RWPE2 (cell line): ENCODE results near the gene HECTD3.

Experiments
- ATAC-seq: fragments of 200-7000 bp; cut with Tn5 transposase; 3 replicates; pipeline ENCODE4 v1.9.1; 2021; ENCODE audit warnings: low read depth
- DNase-seq: peaks from one replicate; pipeline ENCODE4 v3.0.0-alpha.2; 2020; ENCODE audit warnings: low spot score
- H3K27ac ChIP-seq: fragments of 450-650 bp; 2 replicates; pipeline ENCODE4 v1.5.1; 2017; ENCODE audit warnings: mild to moderate bottlenecking; ENCODE audit not compliant: poor library complexity, severe bottlenecking
- H3K27me3 ChIP-seq: fragments of 250-450 bp; sonication (Bioruptor Pico); 2 replicates; pipeline ENCODE4 v1.5.1; 2021; ENCODE audit warnings: mild to moderate bottlenecking, moderate library complexity; ENCODE audit not compliant: insufficient read depth, poor library complexity, severe bottlenecking
- H3K36me3 ChIP-seq: fragments of 250-450 bp; sonication (Bioruptor Pico); 2 replicates; pipeline ENCODE4 v1.5.1; 2020; ENCODE audit warnings: low read depth, mild to moderate bottlenecking, moderate library complexity
- H3K4me1 ChIP-seq: fragments of 250-450 bp; sonication (Bioruptor Pico); 2 replicates; pipeline ENCODE4 v1.5.1; 2021; ENCODE audit warnings: mild to moderate bottlenecking, moderate library complexity; ENCODE audit not compliant: insufficient read depth, poor library complexity, severe bottlenecking
- H3K4me3 ChIP-seq: fragments of 250-450 bp; sonication (Bioruptor Pico); 2 replicates; pipeline ENCODE4 v1.5.1; 2021; ENCODE audit warnings: mild to moderate bottlenecking, moderate library complexity; ENCODE audit not compliant: severe bottlenecking
- H3K9me3 ChIP-seq: fragments of 250-450 bp; sonication (Bioruptor Pico); 2 replicates; pipeline ENCODE4 v1.5.1; 2021; ENCODE audit warnings: mild to moderate bottlenecking, moderate library complexity; ENCODE audit not compliant: severe bottlenecking
- TF ChIP-seq, protein P1 (sequence below): fragments of 450-650 bp; IDR thresholded peaks from one replicate; pipeline ENCODE4 v1.5.1; 2017; ENCODE audit warnings: mild to moderate bottlenecking, moderate library complexity; ENCODE audit not compliant: poor library complexity, severe bottlenecking

Gene HECTD3

GRCh38 chr1:45011837-45012638 lies 914 bp upstream of the HECTD3 start, which contains the start of gene UROD:
UROD (plus strand) TSS chr1:45012254; CDS start chr1:45012266, 12 bp downstream.
- Histone ChIP-seq H3K27ac (peak within 1 kb of the TSS; percentile 65), H3K9me3 (no peaks in the 10 kb centered on the region), H3K36me3 (peaks cover 39% of the 10 kb centered on the region), H3K27me3 (no peaks in the 10 kb centered on the region), H3K4me1 (peaks cover 4% of the 10 kb centered on the region), H3K4me3 (peak within 1 kb of the TSS; percentile 98)
- ATAC-seq (peak; percentile 66), DNase-seq (peak; percentile 90)
- TF ChIP-seq, protein P1, sequence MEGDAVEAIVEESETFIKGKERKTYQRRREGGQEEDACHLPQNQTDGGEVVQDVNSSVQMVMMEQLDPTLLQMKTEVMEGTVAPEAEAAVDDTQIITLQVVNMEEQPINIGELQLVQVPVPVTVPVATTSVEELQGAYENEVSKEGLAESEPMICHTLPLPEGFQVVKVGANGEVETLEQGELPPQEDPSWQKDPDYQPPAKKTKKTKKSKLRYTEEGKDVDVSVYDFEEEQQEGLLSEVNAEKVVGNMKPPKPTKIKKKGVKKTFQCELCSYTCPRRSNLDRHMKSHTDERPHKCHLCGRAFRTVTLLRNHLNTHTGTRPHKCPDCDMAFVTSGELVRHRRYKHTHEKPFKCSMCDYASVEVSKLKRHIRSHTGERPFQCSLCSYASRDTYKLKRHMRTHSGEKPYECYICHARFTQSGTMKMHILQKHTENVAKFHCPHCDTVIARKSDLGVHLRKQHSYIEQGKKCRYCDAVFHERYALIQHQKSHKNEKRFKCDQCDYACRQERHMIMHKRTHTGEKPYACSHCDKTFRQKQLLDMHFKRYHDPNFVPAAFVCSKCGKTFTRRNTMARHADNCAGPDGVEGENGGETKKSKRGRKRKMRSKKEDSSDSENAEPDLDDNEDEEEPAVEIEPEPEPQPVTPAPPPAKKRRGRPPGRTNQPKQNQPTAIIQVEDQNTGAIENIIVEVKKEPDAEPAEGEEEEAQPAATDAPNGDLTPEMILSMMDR, result no peak

GRCh38 chr1:45009956-45010854 lies 919 bp downstream of the HECTD3 start:
- Histone ChIP-seq H3K4me3 (peak overlapping the region; percentile 98), H3K27ac (peak overlapping the region; percentile 65), H3K27me3 (no peaks in the 10 kb centered on the region), H3K9me3 (no peaks in the 10 kb centered on the region), H3K4me1 (peaks cover 4% of the 10 kb centered on the region), H3K36me3 (peaks cover 49% of the 10 kb centered on the region)
- ATAC-seq (peak; percentile 17; the same call in 2 of the 3 replicates), DNase-seq (no peak)
- TF ChIP-seq, protein P1, result no peak

GRCh38 chr1:45009296-45009865 lies 1.7 kb downstream of the HECTD3 start:
- H3K36me3 ChIP-seq, result peaks cover 49% of the 10 kb centered on the region
- H3K27me3 ChIP-seq, result no peaks in the 10 kb centered on the region
- TF ChIP-seq, protein P1, result no peak
- ATAC-seq, result no peak
- H3K4me1 ChIP-seq, result peaks cover 4% of the 10 kb centered on the region
- no peaks in the 10 kb centered on the region for H3K9me3 ChIP-seq
- DNase-seq, result no peak
- H3K4me3 ChIP-seq, result no peak overlapping the region
- H3K27ac ChIP-seq, result no peak overlapping the region

DNA sequence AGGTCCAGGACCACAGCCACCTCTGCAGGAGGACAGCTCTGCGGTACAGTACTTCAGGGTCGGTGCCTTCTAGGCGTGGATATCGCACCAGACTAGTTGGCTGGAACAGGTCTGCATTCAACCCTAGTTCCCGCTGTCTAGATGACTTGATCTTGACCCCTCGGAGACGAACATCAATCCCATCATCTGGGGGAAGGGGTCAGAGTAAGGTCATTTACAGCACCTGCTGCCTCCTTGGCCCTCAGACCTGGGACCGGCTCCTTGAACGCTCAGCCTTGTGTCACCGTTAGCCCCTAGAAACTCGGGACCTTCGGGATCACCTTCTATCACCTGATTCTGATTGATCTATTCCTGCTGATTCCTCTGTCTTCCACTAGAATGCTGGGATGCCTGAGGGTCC lies 2.6 kb downstream of the HECTD3 start:
- DNase-seq (no peak), ATAC-seq (no peak)
- peaks cover 40% of the 10 kb centered on the region for H3K36me3 ChIP-seq
- no peak overlapping the region for H3K4me3 ChIP-seq
- H3K9me3 ChIP-seq, result no peaks in the 10 kb centered on the region
- TF ChIP-seq, protein P1, result no peak
- H3K27ac ChIP-seq, result no peak overlapping the region
- no peaks in the 10 kb centered on the region for H3K27me3 ChIP-seq
- peaks cover 4% of the 10 kb centered on the region for H3K4me1 ChIP-seq
